K562 (cell line): ENCODE results near the gene MYO18A. TPM values are rescaled to one million over a fixed set of nuclear protein-coding genes. Genes with fewer than 3 reads are reported as not detected.

ENCODE experiments used
- ATAC-seq: fragments of 200-7000 bp; cut with Tn5 transposase; 3 replicates; pipeline ENCODE4 v1.9.1; 2020; ENCODE audit warnings: moderate library complexity
- BruUV-seq: library from RNA; stranded (reverse); fragments of 400-500 nt; replicated peaks from 2 replicates; lab custom pipeline; 2021; lab: Mats Ljungman, UMichigan
- CTCF ChIA-PET: fragments of 300-600 bp; formaldehyde crosslinking; extraction: SDS; loops from one replicate; lab custom pipeline; 2021; ENCODE audit warnings: low intra/inter-chr PET ratio; lab: Yijun Ruan, JAX
- POLR2A ChIA-PET: fragments of 300-600, 350-650 bp; sonication (Branson Sonifier 250); formaldehyde crosslinking; extraction: SDS; loops from one replicate; lab custom pipeline; 2021; ENCODE audit warnings: antibody characterized with exemption, inconsistent platforms; lab: Yijun Ruan, JAX
- DNase-seq, 4 experiments: peaks; one replicate each; pipeline versions ENCODE4 v3.0.0 to v3.0.0-alpha.2; 2011 to 2018; ENCODE audit warnings: low spot score in 3 of 4, mixed read lengths in 3 of 4; ENCODE audit errors: extremely low read depth in 1 of 4
- FAIRE-seq: peaks from 2 replicates; lab custom pipeline; 2011; peaks lifted over from hg19 to GRCh38; lab: Jason Lieb, UNC
- H2AFZ ChIP-seq: 2 replicates; pipeline ENCODE4 v1.6.0; 2011; ENCODE audit warnings: low read depth, low read length, control low read depth, inconsistent platforms
- H3K27ac ChIP-seq: fragments of 200-600 bp; 3 replicates; pipeline ENCODE4 v1.8.0; 2011; ENCODE audit warnings: low read depth, mild to moderate bottlenecking, control low read depth, inconsistent platforms, low read length, moderate library complexity, mixed read lengths; ENCODE audit errors: extremely low read depth
- H3K27me3 ChIP-seq, 2 experiments: fragments of 300-600 bp in 1 of 2; 2 replicates in 1 of 2; 3 replicates in 1 of 2; pipeline versions ENCODE4 v1.6.0 to v1.8.0; 2011; ENCODE audit warnings: inconsistent platforms in 2 of 2, low read length in 2 of 2, mild to moderate bottlenecking in 1 of 2, mixed read lengths in 1 of 2, moderate library complexity in 1 of 2; ENCODE audit not compliant: control insufficient read depth in 2 of 2, insufficient read depth in 2 of 2
- H3K36me3 ChIP-seq: fragments of 300-600 bp; 3 replicates; pipeline ENCODE4 v1.8.0; 2011; ENCODE audit warnings: mild to moderate bottlenecking, low read length, inconsistent platforms; ENCODE audit not compliant: control insufficient read depth, insufficient read depth
- H3K4me1 ChIP-seq, 2 experiments: fragments of 200-600 bp in 1 of 2; replicated peaks in 1 of 2; 2 replicates in 1 of 2; 3 replicates in 1 of 2; pipeline versions ENCODE4 v1.5.1 to v1.8.0; 2011; ENCODE audit warnings: inconsistent platforms in 2 of 2, low read length in 2 of 2, mild to moderate bottlenecking in 1 of 2, mixed read lengths in 1 of 2, moderate library complexity in 1 of 2; ENCODE audit not compliant: control insufficient read depth in 2 of 2, insufficient read depth in 2 of 2
- H3K4me2 ChIP-seq: 2 replicates; pipeline ENCODE4 v1.6.1; 2011; ENCODE audit warnings: low read length, control low read depth, inconsistent platforms, mixed read lengths; ENCODE audit not compliant: insufficient read depth
- H3K4me3 ChIP-seq: fragments of 200-600 bp; sonication (generic), shearing (Covaris generic); 2 replicates; pipeline ENCODE4 v1.5.1; 2016; ENCODE audit warnings: control low read depth, inconsistent platforms
- H3K79me2 ChIP-seq: fragments of 200-600 bp; 3 replicates; pipeline ENCODE4 v1.8.0; 2011; ENCODE audit warnings: low read length, inconsistent platforms; ENCODE audit not compliant: control insufficient read depth, insufficient read depth
- H3K9ac ChIP-seq, 2 experiments: 2 replicates each; pipeline versions ENCODE4 v1.6.0 to v1.6.1; 2011; ENCODE audit warnings: low read depth in 2 of 2, low read length in 2 of 2, control low read depth in 1 of 2, inconsistent platforms in 1 of 2, mild to moderate bottlenecking in 1 of 2, mixed read lengths in 1 of 2; ENCODE audit not compliant: insufficient read depth in 1 of 2
- H3K9me1 ChIP-seq: one replicate; pipeline ENCODE4 v1.6.0; 2011; ENCODE audit warnings: inconsistent platforms, mild to moderate bottlenecking, low read length, moderate library complexity; ENCODE audit not compliant: control insufficient read depth, insufficient read depth
- H3K9me3 ChIP-seq: replicated peaks from 2 replicates; pipeline ENCODE4 v1.5.1; 2011; ENCODE audit warnings: low read depth, low read length, inconsistent platforms; ENCODE audit not compliant: control insufficient read depth, insufficient read depth
- H4K20me1 ChIP-seq: replicated peaks from 2 replicates; pipeline ENCODE4 v1.6.1; 2011; ENCODE audit warnings: low read length, inconsistent platforms, mixed read lengths; ENCODE audit not compliant: control insufficient read depth, insufficient read depth
- ATF1 ChIP-seq, 2 experiments: fragments of 450-650 bp in 1 of 2; IDR thresholded peaks; 2 replicates each; pipeline ENCODE4 v1.6.1; 2016; ENCODE audit warnings: missing compliant biosample characterization in 1 of 2, missing genetic modification characterization in 1 of 2
- ELF1 ChIP-seq: fragments of 200-800 bp; sonication (Bioruptor generic); IDR thresholded peaks from 2 replicates; pipeline ENCODE4 v1.6.1; 2016; ENCODE audit warnings: missing genetic modification characterization, missing compliant biosample characterization
- EP400 ChIP-seq: fragments of 450-650 bp; IDR thresholded peaks from 2 replicates; pipeline ENCODE4 v1.6.1; 2017; ENCODE audit warnings: antibody characterized with exemption, mild to moderate bottlenecking, moderate library complexity
- JUND ChIP-seq, 2 experiments: IDR thresholded peaks; 2 replicates in 1 of 2; 3 replicates in 1 of 2; pipeline ENCODE4 v1.6.1; 2011; ENCODE audit warnings: borderline replicate concordance in 2 of 2, low read depth in 2 of 2, low read length in 2 of 2, improper control_type of control experiment in 1 of 2, missing biosample characterization in 1 of 2, missing genetic modification characterization in 1 of 2, missing genetic modification reagents in 1 of 2
- KDM1A ChIP-seq, 2 experiments: fragments of 450-650 bp; IDR thresholded peaks; 2 replicates each; pipeline ENCODE4 v1.6.1; 2016; ENCODE audit warnings: mild to moderate bottlenecking in 2 of 2
- LARP7 ChIP-seq: fragments of 450-650 bp; IDR thresholded peaks from 2 replicates; pipeline ENCODE4 v1.6.1; 2016
- LEF1 ChIP-seq: fragments of 450-650 bp; IDR thresholded peaks from 2 replicates; pipeline ENCODE4 v1.6.1; 2016; ENCODE audit warnings: mild to moderate bottlenecking
- MLLT1 ChIP-seq, 2 experiments: fragments of 450-650 bp; IDR thresholded peaks; 2 replicates each; pipeline ENCODE4 v1.6.1; 2016
- MNT ChIP-seq, 2 experiments: fragments of 450-650 bp; conservative IDR thresholded peaks; 2 replicates each; pipeline ENCODE4 v1.6.1; 2017; ENCODE audit warnings: mild to moderate bottlenecking in 2 of 2, moderate library complexity in 2 of 2
- TAL1 ChIP-seq: fragments of 450-650 bp; IDR thresholded peaks from 2 replicates; pipeline ENCODE4 v1.6.1; 2016; ENCODE audit warnings: mild to moderate bottlenecking
- TBP ChIP-seq: optimal IDR thresholded peaks from 2 replicates; pipeline ENCODE3; 2011; ENCODE audit warnings: low read depth, low read length, improper control_type of control experiment
- ZBTB2 ChIP-seq: fragments of 450-650 bp; IDR thresholded peaks from 2 replicates; pipeline ENCODE4 v1.6.1; 2016; ENCODE audit warnings: antibody characterized with exemption
- ZFP91 ChIP-seq: sonication (generic); formaldehyde crosslinking; IDR thresholded peaks from 2 replicates; pipeline ENCODE4 v1.8.0; 2022; ENCODE audit warnings: mild to moderate bottlenecking, missing genetic modification reagents
- ZNF175 ChIP-seq: fragments of 200-800 bp; sonication (Bioruptor generic); IDR thresholded peaks from 2 replicates; pipeline ENCODE4 v1.6.1; 2016; ENCODE audit warnings: low read depth, mild to moderate bottlenecking, missing genetic modification characterization, missing compliant biosample characterization
- WGBS: fragments of 100-300 bp; shearing (Covaris generic); methylation state at CpG from one replicate; pipeline ENCODE4 v1.1.6; 2016; ENCODE audit warnings: low coverage, mixed read lengths; ENCODE audit not compliant: insufficient coverage; ENCODE audit errors: missing lambda C conversion rate; 5-methylcytosine and 5-hydroxymethylcytosine counted together
- in situ Hi-C: fragments of 300-500 bp; cut with MboI; formaldehyde crosslinking; loops from 4 replicates; pipeline ENCODE4 v1.15.0; 2018; ENCODE audit warnings: inconsistent platforms, mixed read lengths
- intact Hi-C: fragments of 100-400 bp; cut with micrococcal nuclease; formaldehyde crosslinking; loops from 2 replicates; pipeline ENCODE4 v1.14.2; 2022
- polyA plus RNA-seq, 8 experiments: library from polyadenylated mRNA; depleted of rRNA in 4 of 8; stranded (reverse) in 5 of 8; unstranded in 3 of 8; fragments of >200 nt; fragmentation: Nextera tagmentation in 2 of 8; fragmentation: Illumina TruSeq in 1 of 8; extraction: Ambion mirVana in 2 of 8; extraction: Trizol in 1 of 8; gene quantifications; 2 replicates each; pipeline versions ENCODE4 v1.2.1 to v1.2.3, GENCODE V29; 2011 to 2014; ENCODE audit warnings: inconsistent platforms in 1 of 8, missing spikeins in 1 of 8
- total RNA-seq, 7 experiments: library from RNA; depleted of rRNA in 6 of 7; stranded (reverse); fragments of >200 nt in 6 of 7; fragmentation: Illumina TruSeq in 2 of 7; extraction: Trizol in 2 of 7; gene quantifications; 2 replicates each; pipeline versions ENCODE4 v1.2.1 to v1.2.3, GENCODE V29; 2011 to 2021; ENCODE audit warnings: low replicate concordance in 1 of 7

MYO18A gene
- total and polyA plus RNA-seq, 9 of the 15 experiments (the other 6 are each of a cell fraction or from before 2014, with no cell fraction given), result 2.5 to 65.4 (median 17.1) TPM

GRCh38 chr17:29148257-29148789 is 31.9 kb downstream of the MYO18A start:
- CTCF ChIA-PET, result interaction anchor here (0.7 to 2.3 kb wide), 8 partner anchors 30 to 444 kb away, joined by 3 to 19 read pairs (median 3); no protein-coding TSS in a partner anchor
- intact Hi-C loops, result loop anchor here (1.0 to 10.0 kb wide), 6 partner anchors 31 to 466 kb away; partner anchors contain the start of gene CRYBA1
- FAIRE-seq (no peak), ATAC-seq (no peak), DNase-seq (no peak)
- no peaks in the 10 kb centered on the region for H3K9me1 ChIP-seq
- H3K4me3 ChIP-seq, result peak overlapping the region; percentile 27
- peak overlapping the region; percentile 70 for H3K4me2 ChIP-seq
- H3K27me3 ChIP-seq, result no peaks in the 10 kb centered on the region
- H3K9ac ChIP-seq, result peak overlapping the region; percentile 47 to 89
- H4K20me1 ChIP-seq, result no peaks in the 10 kb centered on the region; the same call in 1 of the 2 replicates
- in situ Hi-C loops, result loop anchor here (5.0 kb wide), 2 partner anchors 34 to 64 kb away; partner anchors contain the start of gene MYO18A
- 47% methylated on average over 4 of the region's 5 CpGs for WGBS
- H3K9me3 ChIP-seq, result no peaks in the 10 kb centered on the region
- peak overlapping the region; percentile 69 for H3K27ac ChIP-seq
- peaks cover 81% of the 10 kb centered on the region for H3K79me2 ChIP-seq
- peak overlapping the region; percentile 66; the same call in 1 of the 2 replicates for H2AFZ ChIP-seq
- POLR2A ChIA-PET, result interaction anchor here (0.5 to 3.6 kb wide), 12 partner anchors 13 to 408 kb away, joined by 3 to 15 read pairs (median 3); partner anchors contain the start of gene NUFIP2
- no TSS peak for BruUV-seq
- H3K4me1 ChIP-seq, result peaks cover 48 to 63% of the 10 kb centered on the region in 2 experiments
- peaks cover 11% of the 10 kb centered on the region; the same call in 2 of the 3 replicates for H3K36me3 ChIP-seq
- TF ChIP-seq ZBTB2 (0 out of 2 replicates have a peak, but pooled peaks have one; percentile 24), LARP7 (0 out of 2 replicates have a peak, but pooled peaks have one; percentile 50), KDM1A (IDR thresholded peaks at IDR 0.05) (0 out of 4 replicates have a peak, but pooled peaks of 1 of the 2 experiments have one; percentile 26), ELF1 (no peak), TAL1 (no peak), JUND (IDR thresholded peaks at IDR 0.05; ENCODE audit: borderline replicate concordance, low read depth, low read length) (no peak), JUND (tag; IDR thresholded peaks at IDR 0.05; ENCODE audit: borderline replicate concordance, low read depth, low read length) (0 out of 3 replicates have a peak, but pooled peaks have one; percentile 5), MNT (conservative IDR thresholded peaks at IDR 0.05) (0 out of 4 replicates have a peak, but pooled peaks of 1 of the 2 experiments have one; percentile 4), ZNF175 (CRISPR knock-in tag) (no peak), ZFP91 (CRISPR knock-in tag) (no peak), EP400 (0 out of 2 replicates have a peak, but pooled peaks have one; percentile 23), TBP (peak; percentile 2), ATF1 (CRISPR knock-in tag; IDR thresholded peaks at IDR 0.05) (no peak), ATF1 (tag; IDR thresholded peaks at IDR 0.05) (0 out of 2 replicates have a peak, but pooled peaks have one; percentile 4), LEF1 (0 out of 2 replicates have a peak, but pooled peaks have one; percentile 43), MLLT1 (IDR thresholded peaks at IDR 0.05) (0 out of 4 replicates have a peak, but pooled peaks of 1 of the 2 experiments have one; percentile 36)
